HepG2 (cell line): ENCODE results near the gene HTR6. TPM values are rescaled to one million over a fixed set of nuclear protein-coding genes. Genes with fewer than 3 reads are reported as not detected.

Experiments used
- ATAC-seq: fragments of 200-7000 bp; cut with Tn5 transposase; 3 replicates; pipeline ENCODE4 v1.9.1; 2020; ENCODE audit warnings: mild to moderate bottlenecking, moderate library complexity
- BruUV-seq: library from RNA; stranded (reverse); fragments of 400-500 nt; replicated peaks from 2 replicates; lab custom pipeline; 2021; lab: Mats Ljungman, UMichigan
- CTCF ChIA-PET: fragments of 300-600 bp; formaldehyde crosslinking; extraction: SDS; loops from one replicate; lab custom pipeline; 2021; ENCODE audit warnings: low total read pairs, inconsistent platforms, low intra/inter-chr PET ratio; lab: Yijun Ruan, JAX
- POLR2A ChIA-PET: fragments of 350-600 bp; sonication (Branson Sonifier 250); formaldehyde crosslinking; loops from one replicate; lab custom pipeline; 2020; ENCODE audit warnings: antibody characterized with exemption, inconsistent platforms; lab: Yijun Ruan, JAX
- DNase-seq: peaks from one replicate; pipeline ENCODE4 v3.0.0-alpha.2; 2015; ENCODE audit warnings: low spot score
- FAIRE-seq: peaks from 3 replicates; lab custom pipeline; 2011; peaks lifted over from hg19 to GRCh38; lab: Jason Lieb, UNC
- H2AFZ ChIP-seq: one replicate; pipeline ENCODE4 v1.6.1; 2011; ENCODE audit warnings: low read length, inconsistent platforms
- H3K27ac ChIP-seq: fragments of 300-600 bp; 3 replicates; pipeline ENCODE4 v1.8.0; 2011; ENCODE audit warnings: mixed run types, mild to moderate bottlenecking, mixed read lengths, low read length, inconsistent platforms; ENCODE audit not compliant: insufficient read depth; ENCODE audit errors: extremely low read length
- H3K27me3 ChIP-seq, 2 experiments: fragments of 200-600 bp in 1 of 2; 2 replicates in 1 of 2; 3 replicates in 1 of 2; pipeline versions ENCODE4 v1.6.0 to v1.8.0; 2011; ENCODE audit warnings: low read length in 2 of 2, mild to moderate bottlenecking in 2 of 2, moderate library complexity in 2 of 2, inconsistent platforms in 1 of 2; ENCODE audit not compliant: insufficient read depth in 2 of 2, control insufficient read depth in 1 of 2
- H3K36me3 ChIP-seq, 2 experiments: fragments of 200-600 bp in 1 of 2; replicated peaks in 1 of 2; 2 replicates in 1 of 2; 3 replicates in 1 of 2; pipeline versions ENCODE4 v1.5.1 to v1.8.0; 2011; ENCODE audit warnings: low read length in 2 of 2, inconsistent platforms in 1 of 2; ENCODE audit not compliant: insufficient read depth in 2 of 2, control insufficient read depth in 1 of 2
- H3K4me1 ChIP-seq: 2 replicates; pipeline ENCODE4 v1.5.1; 2012; ENCODE audit warnings: low read length, inconsistent platforms; ENCODE audit not compliant: insufficient read depth
- H3K4me2 ChIP-seq: 2 replicates; pipeline ENCODE4 v1.6.0; 2011; ENCODE audit warnings: low read depth, low read length, inconsistent platforms
- H3K4me3 ChIP-seq, 3 experiments: fragments of 200-600 bp in 1 of 3; sonication (generic), shearing (Covaris generic) in 1 of 3; replicated peaks in 1 of 3; 2 replicates each; pipeline ENCODE4 v1.5.1; 2011 to 2016; ENCODE audit warnings: low read length in 3 of 3, inconsistent platforms in 2 of 3, low read depth in 2 of 3, mild to moderate bottlenecking in 2 of 3, control low read depth in 1 of 3, mixed read lengths in 1 of 3; ENCODE audit not compliant: insufficient read depth in 1 of 3
- H3K79me2 ChIP-seq: one replicate; pipeline ENCODE4 v1.6.1; 2011; ENCODE audit warnings: low read length, inconsistent platforms; ENCODE audit not compliant: insufficient read depth
- H3K9ac ChIP-seq: 2 replicates; pipeline ENCODE4 v1.6.0; 2011; ENCODE audit warnings: mild to moderate bottlenecking, low read depth, low read length, inconsistent platforms; ENCODE audit not compliant: insufficient read depth
- H3K9me3 ChIP-seq: 2 replicates; pipeline ENCODE4 v1.5.1; 2012; ENCODE audit warnings: mild to moderate bottlenecking, low read length
- H4K20me1 ChIP-seq: 2 replicates; pipeline ENCODE4 v1.6.0; 2011; ENCODE audit warnings: inconsistent platforms, mild to moderate bottlenecking, low read length, moderate library complexity; ENCODE audit not compliant: insufficient read depth
- HNRNPK ChIP-seq: fragments of 200-400 bp; formaldehyde crosslinking; IDR thresholded peaks from 2 replicates; pipeline ENCODE4 v1.6.1; 2018; ENCODE audit warnings: low read length, low read depth, moderate library complexity, mild to moderate bottlenecking; ENCODE audit not compliant: poor library complexity, severe bottlenecking
- PAXIP1 ChIP-seq: sonication (generic); formaldehyde crosslinking; conservative IDR thresholded peaks from 2 replicates; pipeline ENCODE4 v1.4.0; 2020; ENCODE audit warnings: mild to moderate bottlenecking, missing genetic modification reagents, moderate library complexity
- ZBTB8A ChIP-seq: sonication (generic); formaldehyde crosslinking; IDR thresholded peaks from 2 replicates; pipeline ENCODE4 v1.4.0; 2020; ENCODE audit warnings: mild to moderate bottlenecking, low read depth, missing genetic modification reagents, borderline replicate concordance
- ZFP1 ChIP-seq: IDR thresholded peaks from 2 replicates; pipeline ENCODE4 v1.6.1; 2016
- ZKSCAN8 ChIP-seq: IDR thresholded peaks from 2 replicates; pipeline ENCODE4 v1.6.1; 2016; ENCODE audit warnings: borderline replicate concordance, missing genetic modification reagents, missing compliant biosample characterization
- ZMAT3 ChIP-seq: sonication (generic); formaldehyde crosslinking; conservative IDR thresholded peaks from 2 replicates; pipeline ENCODE4 v1.7.0; 2021; ENCODE audit warnings: missing genetic modification reagents
- ZNF224 ChIP-seq: sonication (generic); formaldehyde crosslinking; IDR thresholded peaks from 2 replicates; pipeline ENCODE4 v1.5.0; 2020; ENCODE audit warnings: mild to moderate bottlenecking, missing genetic modification reagents
- ZNF34 ChIP-seq: sonication (generic); formaldehyde crosslinking; IDR thresholded peaks from 2 replicates; pipeline ENCODE4 v1.4.0; 2020; ENCODE audit warnings: mild to moderate bottlenecking, missing genetic modification reagents, borderline replicate concordance
- ZSCAN25 ChIP-seq: sonication (generic); formaldehyde crosslinking; IDR thresholded peaks from 2 replicates; pipeline ENCODE4 v1.8.0; 2022; ENCODE audit warnings: mild to moderate bottlenecking, missing genetic modification reagents
- ZXDC ChIP-seq: sonication (generic); formaldehyde crosslinking; IDR thresholded peaks from 2 replicates; pipeline ENCODE4 v1.5.0; 2020; ENCODE audit warnings: mild to moderate bottlenecking, missing genetic modification reagents
- WGBS: methylation state at CpG from one replicate; pipeline ENCODE4 v1.1.6; 2017; ENCODE audit warnings: low lambda C conversion rate; 5-methylcytosine and 5-hydroxymethylcytosine counted together
- in situ Hi-C: cut with HindIII; loops from 2 replicates; pipeline ENCODE4 v1.10.0; 2017; ENCODE audit warnings: low pct_unique_long_range_greater_than_20kb; ENCODE audit not compliant: extremely low pct_ligation_motif_present
- intact Hi-C: fragments of 100-400 bp; cut with micrococcal nuclease; formaldehyde crosslinking; loops from one replicate; pipeline ENCODE4 v1.10.0; 2022; ENCODE audit not compliant: unreplicated experiment
- polyA plus RNA-seq, 8 experiments: library from polyadenylated mRNA; depleted of rRNA in 3 of 8; stranded (reverse) in 7 of 8; unstranded in 1 of 8; fragments of >200 nt; fragmentation: Illumina TruSeq in 4 of 8; extraction: Trizol in 4 of 8; gene quantifications; 2 replicates each; pipeline versions ENCODE4 v1.2.1 to v1.2.3, GENCODE V29; 2011 to 2016; ENCODE audit warnings: low read depth in 4 of 8, missing spikeins in 1 of 8, mixed read lengths in 1 of 8; ENCODE audit not compliant: insufficient read depth in 1 of 8
- total RNA-seq, 5 experiments: library from RNA; depleted of rRNA; stranded (reverse); fragments of >200 nt; fragmentation: Illumina TruSeq; extraction: Trizol; gene quantifications; 2 replicates each; pipeline ENCODE4 v1.2.3, GENCODE V29; 2016; ENCODE audit warnings: low read depth in 1 of 5

HTR6 gene
- total and polyA plus RNA-seq, 2 of the 13 experiments (the other 11 are each of a cell fraction or from before 2014, with no cell fraction given) = 0.04 TPM; not detected in 1

GRCh38 chr1:19705464-19705863 is 40.8 kb downstream of the HTR6 start:
- Histone ChIP-seq H3K4me2 (no peak overlapping the region), H3K36me3 (no peaks in the 10 kb centered on the region), H4K20me1 (no peaks in the 10 kb centered on the region), H3K9ac (no peak overlapping the region), H3K4me3 (no peak overlapping the region), H3K27ac (no peak overlapping the region), H3K4me1 (peaks cover 9% of the 10 kb centered on the region), H2AFZ (no peak overlapping the region), H3K27me3 (no peaks in the 10 kb centered on the region), H3K79me2 (no peaks in the 10 kb centered on the region), H3K9me3 (no peaks in the 10 kb centered on the region)
- WGBS = 67% methylated on average over 4 of the region's 4 CpGs
- POLR2A ChIA-PET = no interaction called here
- in situ Hi-C loops (no loop called here), intact Hi-C loops (no loop called here)
- no TSS peak for BruUV-seq
- CTCF ChIA-PET = interaction anchor here (2.3 kb wide), 1 partner anchor 44 kb away, joined by 9 read pairs; no protein-coding TSS in a partner anchor
- ATAC-seq (no peak), FAIRE-seq (no peak), DNase-seq (no peak)
- TF ChIP-seq ZMAT3 (CRISPR knock-in tag) = no peak
- TF ChIP-seq PAXIP1 = no peak
- no peak for TF ChIP-seq ZNF34 (CRISPR knock-in tag)
- TF ChIP-seq ZXDC (CRISPR knock-in tag) = no peak
- TF ChIP-seq ZBTB8A (CRISPR knock-in tag) = no peak
- no peak for TF ChIP-seq ZSCAN25 (CRISPR knock-in tag)
- TF ChIP-seq ZKSCAN8 (CRISPR knock-in tag) = no peak
- TF ChIP-seq ZNF224 (CRISPR knock-in tag) = no peak
- TF ChIP-seq HNRNPK = no peak
- no peak for TF ChIP-seq ZFP1 (CRISPR knock-in tag)
